ENCODE data around the gene RPS16.

DNA sequence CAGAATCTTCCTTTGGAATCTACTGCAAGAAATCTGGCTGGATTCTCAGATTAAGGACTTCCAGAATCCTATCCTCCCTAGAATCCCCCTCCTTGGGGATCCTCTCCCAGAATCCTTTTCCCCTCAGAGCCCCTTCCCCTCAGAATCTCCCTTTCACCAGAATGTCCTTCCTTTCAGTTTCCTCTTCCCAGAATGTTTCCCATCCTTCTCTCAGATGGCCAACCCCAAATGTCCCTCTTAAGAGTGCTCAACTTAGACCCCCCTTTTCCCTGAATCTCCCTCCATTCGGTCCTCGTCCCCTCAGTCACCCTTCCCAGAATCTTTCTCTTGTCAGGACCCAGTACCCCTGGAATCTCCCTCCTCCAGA is 584 bp upstream of the RPS16 start:
- TF ChIP-seq, protein P1, sequence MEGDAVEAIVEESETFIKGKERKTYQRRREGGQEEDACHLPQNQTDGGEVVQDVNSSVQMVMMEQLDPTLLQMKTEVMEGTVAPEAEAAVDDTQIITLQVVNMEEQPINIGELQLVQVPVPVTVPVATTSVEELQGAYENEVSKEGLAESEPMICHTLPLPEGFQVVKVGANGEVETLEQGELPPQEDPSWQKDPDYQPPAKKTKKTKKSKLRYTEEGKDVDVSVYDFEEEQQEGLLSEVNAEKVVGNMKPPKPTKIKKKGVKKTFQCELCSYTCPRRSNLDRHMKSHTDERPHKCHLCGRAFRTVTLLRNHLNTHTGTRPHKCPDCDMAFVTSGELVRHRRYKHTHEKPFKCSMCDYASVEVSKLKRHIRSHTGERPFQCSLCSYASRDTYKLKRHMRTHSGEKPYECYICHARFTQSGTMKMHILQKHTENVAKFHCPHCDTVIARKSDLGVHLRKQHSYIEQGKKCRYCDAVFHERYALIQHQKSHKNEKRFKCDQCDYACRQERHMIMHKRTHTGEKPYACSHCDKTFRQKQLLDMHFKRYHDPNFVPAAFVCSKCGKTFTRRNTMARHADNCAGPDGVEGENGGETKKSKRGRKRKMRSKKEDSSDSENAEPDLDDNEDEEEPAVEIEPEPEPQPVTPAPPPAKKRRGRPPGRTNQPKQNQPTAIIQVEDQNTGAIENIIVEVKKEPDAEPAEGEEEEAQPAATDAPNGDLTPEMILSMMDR (IDR thresholded peaks at IDR 0.05), result no peak
- TF ChIP-seq EP300 (IDR thresholded peaks at IDR 0.05) (no peak), POLR2A (IDR thresholded peaks at IDR 0.05) (no peak), POLR2AphosphoS5 (IDR thresholded peaks at IDR 0.05) (no peak)
